Anterior cingulate cortex (tissue), 58 donors: ENCODE data around the gene IFFO2.

Experiments used
- DNase-seq, 58 donors: peaks; one replicate each; lab custom pipeline; 2025; lab: John Stamatoyannopoulos, UW

The IFFO2 gene

DNA sequence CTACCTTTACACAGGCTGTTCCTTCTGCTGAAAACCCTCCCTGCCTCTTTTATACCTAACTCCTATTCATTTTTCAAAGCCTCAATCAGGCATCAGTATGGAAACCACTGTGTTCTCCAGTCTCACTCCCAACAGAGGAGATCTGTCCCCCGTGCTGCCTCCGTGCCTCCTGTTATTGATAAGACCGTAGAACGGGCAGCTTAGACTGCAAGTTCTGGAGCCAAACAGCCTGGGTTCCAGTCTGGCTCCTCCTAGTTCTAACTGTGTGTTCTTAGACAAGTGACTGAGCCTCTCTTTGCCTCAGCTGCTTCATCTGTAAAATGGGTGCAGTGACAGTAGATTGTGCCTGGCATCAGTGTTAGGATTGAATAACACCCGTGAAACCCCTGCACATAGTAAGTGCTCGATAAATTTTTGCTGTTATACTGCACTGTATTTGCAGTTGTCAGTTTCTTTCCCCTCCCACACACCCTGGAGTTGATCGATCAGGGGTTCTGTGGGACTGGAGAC, 17.0 kb upstream of the IFFO2 start:
- no peak for DNase-seq

DNA sequence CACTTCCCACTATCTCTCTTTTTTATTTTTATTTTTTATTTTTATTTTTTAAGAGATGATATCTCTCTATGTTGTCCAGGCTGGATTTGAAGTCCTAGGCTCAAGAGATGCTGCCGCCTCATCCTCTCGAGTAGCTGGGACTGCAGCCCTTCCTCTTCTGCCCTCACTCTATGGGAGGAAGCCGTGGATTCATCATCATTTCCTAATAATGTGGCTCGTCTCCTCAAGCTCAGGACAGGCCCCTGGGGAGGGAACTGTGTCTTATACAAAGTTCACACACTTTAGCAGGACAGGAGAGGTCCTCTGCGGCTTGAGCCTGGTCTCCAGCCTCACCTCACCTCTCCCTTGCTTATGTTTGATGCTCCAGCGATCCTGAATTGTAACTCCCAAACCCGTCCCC, 16.5 kb upstream of the IFFO2 start:
- DNase-seq = no peak

GRCh38 chr1:18972531-18972930, 16.1 kb upstream of the IFFO2 start:
- DNase-seq = no peak

GRCh38 chr1:18970762-18971161, 14.3 kb upstream of the IFFO2 start:
- DNase-seq = no peak

- DNase-seq = no peak
These were observed 13.9 kb upstream of the IFFO2 start for GRCh38 chr1:18970358-18970757.

DNA sequence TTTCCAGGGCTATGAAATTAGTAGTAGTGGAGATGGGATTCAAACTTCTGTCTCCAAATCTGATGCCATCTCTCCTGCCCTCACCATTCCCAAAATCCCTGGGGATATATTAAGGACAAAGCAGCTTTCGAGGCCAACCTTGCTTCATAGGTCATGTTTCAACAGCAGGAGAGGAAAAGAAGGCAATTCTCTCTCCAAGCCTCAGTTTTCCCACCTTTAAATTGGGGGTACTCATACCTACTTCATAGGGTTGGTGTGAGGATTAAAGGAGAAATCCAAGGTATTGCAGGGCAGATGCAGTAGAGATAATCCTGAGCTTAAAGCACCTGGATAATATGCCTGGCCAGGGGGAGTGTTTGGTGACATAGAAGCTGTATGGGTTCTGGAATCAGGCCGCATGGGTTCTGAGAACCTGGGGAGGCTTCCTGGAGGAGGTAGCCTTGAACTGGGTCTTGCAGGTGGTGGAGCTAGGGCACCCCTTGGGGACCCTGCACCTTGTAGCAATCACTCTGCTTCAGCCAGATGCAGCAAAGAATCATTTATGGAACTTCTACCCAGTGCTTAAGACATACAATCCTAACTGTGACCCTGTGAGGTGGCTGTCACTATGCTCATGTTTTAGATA, 10.7 kb upstream of the IFFO2 start:
- no peak for DNase-seq

GRCh38 chr1:18965206-18966173, 9.0 kb upstream of the IFFO2 start:
- no peak for DNase-seq

GRCh38 chr1:18963968-18964367, 7.5 kb upstream of the IFFO2 start:
- DNase-seq = no peak

DNA sequence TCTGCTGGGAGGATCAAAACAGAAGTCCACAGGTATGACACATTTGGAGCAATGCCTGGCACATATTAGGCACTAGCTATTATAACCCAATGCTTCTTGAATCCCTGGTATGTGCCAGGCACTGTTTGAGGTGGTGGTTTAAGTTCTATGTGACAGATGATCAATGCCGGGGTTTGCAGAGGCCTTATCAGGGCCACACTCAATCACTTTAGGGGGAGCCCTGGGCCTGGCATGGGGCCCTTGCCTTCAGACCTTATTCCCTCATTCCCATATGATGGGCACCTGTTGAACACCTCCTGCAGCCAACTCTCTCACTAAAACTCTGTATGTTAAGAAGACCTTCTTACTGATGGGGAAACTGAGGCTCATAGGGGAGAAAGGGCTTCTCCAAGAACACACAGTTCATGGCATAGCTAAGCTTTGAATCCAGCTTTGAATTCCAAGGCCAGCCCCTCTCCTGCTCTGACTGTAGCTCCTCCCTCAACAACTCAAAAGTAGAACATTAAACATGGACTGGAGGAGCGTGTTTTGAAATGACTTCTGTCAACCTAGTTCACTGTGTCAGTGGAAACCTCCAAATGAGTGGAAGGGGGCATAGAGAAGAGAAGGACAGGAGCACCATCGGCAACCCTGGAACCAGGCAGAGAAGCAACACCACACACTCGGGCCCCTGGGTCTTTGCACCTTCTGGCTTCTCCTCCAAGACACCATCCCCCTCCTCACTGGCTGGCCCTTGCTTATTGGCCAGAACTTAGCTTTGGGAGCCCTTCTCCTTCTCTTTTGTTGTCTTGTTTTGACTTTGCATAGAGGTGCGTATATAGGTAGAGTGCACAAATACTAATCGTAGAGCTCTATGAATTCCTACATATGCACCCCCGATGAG, 6.6 kb upstream of the IFFO2 start:
- DNase-seq = no peak

GRCh38 chr1:18962121-18962721, 5.7 kb upstream of the IFFO2 start:
- DNase-seq = peak in 1 of 58 donors; percentile 12

- no peak for DNase-seq
These were observed 4.3 kb upstream of the IFFO2 start for GRCh38 chr1:18960821-18961220.

DNA sequence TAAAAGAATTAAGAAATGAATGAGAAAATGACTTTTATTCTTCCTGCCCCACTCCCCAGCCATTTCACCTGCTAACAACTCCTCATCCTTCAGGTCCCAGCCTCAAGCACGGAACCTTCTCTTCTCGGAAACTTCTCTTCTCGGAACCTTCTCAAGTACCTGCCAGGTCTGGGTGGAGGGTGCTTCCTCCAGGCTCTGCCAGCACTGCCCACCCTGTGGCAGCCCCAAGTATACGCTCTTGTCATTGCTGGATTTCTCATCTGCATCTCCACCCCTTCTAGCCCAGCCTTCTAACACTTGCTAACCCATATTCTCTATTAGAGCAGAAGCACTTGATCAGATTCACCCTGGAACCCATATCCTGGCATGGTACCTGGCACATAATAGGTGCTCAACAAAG, 3.9 kb upstream of the IFFO2 start:
- DNase-seq = no peak

GRCh38 chr1:18959591-18959990, 3.1 kb upstream of the IFFO2 start:
- no peak for DNase-seq

- no peak for DNase-seq
These were observed 1.2 kb upstream of the IFFO2 start for GRCh38 chr1:18957532-18958300.

- DNase-seq = peak in 6 of 58 donors; percentile 44 to 73 (median 66)
These were observed 653 bp upstream of the IFFO2 start for GRCh38 chr1:18957136-18957521.

- peak in 13 of 58 donors; percentile 12 to 60 (median 32) for DNase-seq
These were observed 859 bp downstream of the IFFO2 start for GRCh38 chr1:18955441-18956192.

DNA sequence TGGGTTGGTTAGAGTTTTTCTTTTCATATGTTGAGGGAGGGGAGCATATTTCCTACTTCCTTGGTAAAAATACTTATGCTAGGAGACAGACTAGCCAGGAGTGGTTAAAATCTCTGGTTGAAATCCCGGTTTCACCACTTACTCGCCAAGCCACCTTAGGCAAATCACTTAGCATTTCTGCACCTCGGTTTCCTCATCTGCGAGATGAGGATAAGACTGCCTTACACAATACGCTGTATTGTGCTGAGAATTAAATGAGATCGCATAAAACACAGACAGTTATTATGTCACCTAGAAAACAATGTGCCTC, 1.4 kb downstream of the IFFO2 start:
- no peak for DNase-seq

DNA sequence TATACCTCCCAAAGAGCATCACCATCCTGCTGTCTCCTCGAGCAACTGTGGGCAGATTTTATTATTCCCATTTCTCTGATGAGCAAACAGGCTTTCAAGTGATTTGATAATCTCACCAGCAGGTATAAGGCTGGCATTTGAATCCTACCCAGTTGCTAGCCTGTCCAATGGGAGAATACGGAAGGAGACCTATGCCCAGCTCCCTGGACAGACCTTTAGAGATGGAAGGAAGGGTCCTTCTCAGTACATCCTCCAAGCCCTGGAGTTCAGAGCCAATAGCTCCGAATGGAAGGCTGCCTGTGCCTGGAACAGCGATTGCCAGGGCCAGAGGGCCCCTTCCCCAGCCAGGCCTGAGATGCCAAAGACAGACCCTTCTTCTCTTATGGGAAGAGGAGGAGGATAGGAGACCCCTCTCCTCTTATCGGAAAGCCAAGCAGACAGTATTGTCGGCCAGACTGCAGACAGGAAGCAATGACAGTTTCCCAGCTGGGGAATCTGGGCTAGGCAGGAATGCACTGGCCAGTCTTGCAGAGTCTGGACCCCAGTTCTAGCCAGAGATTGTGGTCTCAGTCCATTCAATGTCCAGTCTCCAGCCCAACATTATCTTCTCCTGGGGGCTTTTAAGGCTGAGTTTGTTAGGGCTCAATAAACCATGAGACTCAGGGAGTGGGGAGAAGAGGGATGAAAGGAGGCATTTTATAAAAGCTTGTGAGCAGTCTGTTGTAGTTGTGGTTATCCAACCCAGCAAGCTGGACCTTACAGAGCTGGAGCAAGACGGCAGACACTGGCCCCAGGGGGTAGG, 2.0 kb downstream of the IFFO2 start:
- DNase-seq = peak in 2 of 58 donors; percentile 6 to 17
